ENCODE results near the gene FGFR2.

DNA sequence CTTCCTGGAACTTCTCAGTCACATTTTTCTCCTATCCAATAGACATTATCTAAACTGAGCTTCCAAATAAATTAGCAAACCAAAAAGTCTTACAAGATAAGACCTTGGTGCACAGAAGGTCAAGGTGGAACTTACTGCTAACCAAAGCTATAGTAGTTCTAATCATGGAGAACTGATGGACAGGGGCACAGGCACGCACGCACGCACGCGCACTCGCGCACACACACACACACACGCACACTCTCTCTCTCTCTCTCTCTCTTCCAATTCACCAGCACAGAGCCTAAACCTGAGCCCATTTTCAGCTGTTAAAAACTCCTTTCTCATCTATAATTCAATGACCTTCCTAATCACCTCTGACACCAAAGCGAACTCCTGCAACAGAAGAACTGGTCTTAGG, 7.5 kb downstream of the FGFR2 start:
- TF ChIP-seq, protein P1, sequence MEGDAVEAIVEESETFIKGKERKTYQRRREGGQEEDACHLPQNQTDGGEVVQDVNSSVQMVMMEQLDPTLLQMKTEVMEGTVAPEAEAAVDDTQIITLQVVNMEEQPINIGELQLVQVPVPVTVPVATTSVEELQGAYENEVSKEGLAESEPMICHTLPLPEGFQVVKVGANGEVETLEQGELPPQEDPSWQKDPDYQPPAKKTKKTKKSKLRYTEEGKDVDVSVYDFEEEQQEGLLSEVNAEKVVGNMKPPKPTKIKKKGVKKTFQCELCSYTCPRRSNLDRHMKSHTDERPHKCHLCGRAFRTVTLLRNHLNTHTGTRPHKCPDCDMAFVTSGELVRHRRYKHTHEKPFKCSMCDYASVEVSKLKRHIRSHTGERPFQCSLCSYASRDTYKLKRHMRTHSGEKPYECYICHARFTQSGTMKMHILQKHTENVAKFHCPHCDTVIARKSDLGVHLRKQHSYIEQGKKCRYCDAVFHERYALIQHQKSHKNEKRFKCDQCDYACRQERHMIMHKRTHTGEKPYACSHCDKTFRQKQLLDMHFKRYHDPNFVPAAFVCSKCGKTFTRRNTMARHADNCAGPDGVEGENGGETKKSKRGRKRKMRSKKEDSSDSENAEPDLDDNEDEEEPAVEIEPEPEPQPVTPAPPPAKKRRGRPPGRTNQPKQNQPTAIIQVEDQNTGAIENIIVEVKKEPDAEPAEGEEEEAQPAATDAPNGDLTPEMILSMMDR (IDR thresholded peaks at IDR 0.05): no peak
- TF ChIP-seq POLR2A (IDR thresholded peaks at IDR 0.05): no peak

Data from heart left ventricle (tissue), 13 donors.